ENCODE measurements around the gene CCDC157. TPM values are rescaled to one million over a fixed set of nuclear protein-coding genes. Genes with fewer than 3 reads are reported as not detected.
A peak's percentile ranks its signal among the peaks of the same experiment; 100 is the strongest.

Gene CCDC157
- total RNA-seq, 2 donors from 2014 or later, result 6.1 to 7.2 TPM

GRCh38 chr22:30423301-30423958 lies 66.6 kb downstream of the CCDC157 start:
- DNase-seq, result no peak

GRCh38 chr22:30423959-30424533 lies 67.2 kb downstream of the CCDC157 start:
- H3K27ac Mint-ChIP-seq, result peak overlapping the region; percentile 97
- H3K27me3 Mint-ChIP-seq (ENCODE audit: insufficient read depth), result no peaks in the 10 kb centered on the region
- Histone ChIP-seq H3K4me3 (ENCODE audit: low read length) (peak overlapping the region; percentile 85), H3K9me3 (ENCODE audit: control insufficient read depth, low read length) (no peaks in the 10 kb centered on the region), H3K9ac (ENCODE audit: extremely low read depth, low read length, poor library complexity, severe bottlenecking) (peak overlapping the region; percentile 83), H3K27me3 (ENCODE audit: control insufficient read depth, insufficient read depth, low read length, poor library complexity, severe bottlenecking) (no peaks in the 10 kb centered on the region), H3K4me1 (ENCODE audit: control insufficient read depth, insufficient read depth, low read length) (peaks cover 19% of the 10 kb centered on the region), H3K36me3 (ENCODE audit: control insufficient read depth, insufficient read depth, low read length) (peaks cover 21% of the 10 kb centered on the region), H3K27ac (ENCODE audit: low read depth, low read length) (peak overlapping the region; percentile 95)
- peak; percentile 99 for DNase-seq
- TF ChIP-seq CTCF (conservative IDR thresholded peaks at IDR 0.05), result no peak
- 2 to 3% methylated on average over 10 to 31 of the region's 31 CpGs for WGBS, 2 experiments (ENCODE audit: insufficient coverage in 1 of 2, insufficient read length in 1 of 2)
- peak overlapping the region; percentile 79 for H3K4me3 Mint-ChIP-seq
- peaks cover 34% of the 10 kb centered on the region for H3K4me1 Mint-ChIP-seq
- peaks cover 27% of the 10 kb centered on the region for H3K36me3 Mint-ChIP-seq (ENCODE audit: low read depth)
- H3K9me3 Mint-ChIP-seq, result no peaks in the 10 kb centered on the region

More at GRCh38 chr22:30423301-30423958, 66.6 kb downstream of the CCDC157 start:
- WGBS, 2 experiments (ENCODE audit: insufficient coverage in 1 of 2, insufficient read length in 1 of 2), result 1% methylated on average over 21 to 45 of the region's 45 CpGs
- no peaks in the 10 kb centered on the region for H3K27me3 ChIP-seq (ENCODE audit: control insufficient read depth, insufficient read depth, low read length, poor library complexity, severe bottlenecking)
- no peaks in the 10 kb centered on the region for H3K27me3 Mint-ChIP-seq (ENCODE audit: insufficient read depth)
- H3K27ac ChIP-seq (ENCODE audit: low read depth, low read length), result peak overlapping the region; percentile 95
- peaks cover 19% of the 10 kb centered on the region for H3K4me1 ChIP-seq (ENCODE audit: control insufficient read depth, insufficient read depth, low read length)
- TF ChIP-seq CTCF (conservative IDR thresholded peaks at IDR 0.05), result peak; percentile 46
- H3K4me3 ChIP-seq (ENCODE audit: low read length), result peak overlapping the region; percentile 85
- peaks cover 34% of the 10 kb centered on the region for H3K4me1 Mint-ChIP-seq
- peaks cover 26% of the 10 kb centered on the region for H3K36me3 ChIP-seq (ENCODE audit: control insufficient read depth, insufficient read depth, low read length)
- H3K9me3 ChIP-seq (ENCODE audit: control insufficient read depth, low read length), result no peaks in the 10 kb centered on the region
- H3K9me3 Mint-ChIP-seq, result no peaks in the 10 kb centered on the region
- peak overlapping the region; percentile 79 for H3K4me3 Mint-ChIP-seq
- H3K9ac ChIP-seq (ENCODE audit: extremely low read depth, low read length, poor library complexity, severe bottlenecking), result peak overlapping the region; percentile 83
- peak overlapping the region; percentile 97 for H3K27ac Mint-ChIP-seq
- peaks cover 28% of the 10 kb centered on the region for H3K36me3 Mint-ChIP-seq (ENCODE audit: low read depth)

GRCh38 chr22:30424534-30425326 lies 67.9 kb downstream of the CCDC157 start:
- H3K4me1 Mint-ChIP-seq, result peaks cover 34% of the 10 kb centered on the region
- H3K4me3 ChIP-seq (ENCODE audit: low read length), result peak overlapping the region; percentile 85
- H3K4me1 ChIP-seq (ENCODE audit: control insufficient read depth, insufficient read depth, low read length), result peaks cover 19% of the 10 kb centered on the region
- H3K4me3 Mint-ChIP-seq, result peak overlapping the region; percentile 79
- H3K36me3 Mint-ChIP-seq (ENCODE audit: low read depth), result peaks cover 21% of the 10 kb centered on the region
- H3K27ac ChIP-seq (ENCODE audit: low read depth, low read length), result peak overlapping the region; percentile 71
- H3K9me3 Mint-ChIP-seq, result no peaks in the 10 kb centered on the region
- DNase-seq, result peak; percentile 73
- H3K27me3 Mint-ChIP-seq (ENCODE audit: insufficient read depth), result no peaks in the 10 kb centered on the region
- WGBS, 2 experiments (ENCODE audit: insufficient coverage in 1 of 2, insufficient read length in 1 of 2), result 64 to 74% methylated on average over 17 to 19 of the region's 20 CpGs
- peak overlapping the region; percentile 71 for H3K9ac ChIP-seq (ENCODE audit: extremely low read depth, low read length, poor library complexity, severe bottlenecking)
- H3K9me3 ChIP-seq (ENCODE audit: control insufficient read depth, low read length), result no peaks in the 10 kb centered on the region
- TF ChIP-seq CTCF (conservative IDR thresholded peaks at IDR 0.05), result peak; percentile 40
- peak overlapping the region; percentile 97 for H3K27ac Mint-ChIP-seq
- H3K27me3 ChIP-seq (ENCODE audit: control insufficient read depth, insufficient read depth, low read length, poor library complexity, severe bottlenecking), result no peaks in the 10 kb centered on the region
- H3K36me3 ChIP-seq (ENCODE audit: control insufficient read depth, insufficient read depth, low read length), result peaks cover 21% of the 10 kb centered on the region

Data from endodermal cell (in vitro differentiated cells).